ENCODE data around the gene MYO18B. TPM values are rescaled to one million over a fixed set of nuclear protein-coding genes. Genes with fewer than 3 reads are reported as not detected.

Gene MYO18B
- total RNA-seq, 4 donors from 2014 or later: under 0.01 to 0.50 (median 0.13) TPM

- Histone ChIP-seq H3K9me3 (peaks cover 0 to 3% (median 0%) of the 10 kb centered on the region in 4 donors), H3K27ac (replicated peaks in 1 of 4) (no peak overlapping the region), H3K27me3 (peaks cover 0 to 25% (median 3%) of the 10 kb centered on the region in 4 donors), H3K4me1 (no peaks in the 10 kb centered on the region), H3K36me3 (peaks cover 0 to 66% (median 0%) of the 10 kb centered on the region in 4 donors), H3K4me3 (no peak overlapping the region)
- DNase-seq (ENCODE audit: extremely low spot score): no peak
- TF ChIP-seq EP300 (IDR thresholded peaks at IDR 0.05) (no peak), POLR2A (IDR thresholded peaks at IDR 0.05; ENCODE audit: low read depth) (no peak), POLR2AphosphoS5 (IDR thresholded peaks at IDR 0.05) (no peak), CTCF (IDR thresholded peaks at IDR 0.05) (no peak)
- 64% methylated on average over 11 of the region's 11 CpGs for WGBS
- intact Hi-C loops (cut with DNase I): no loop called here
These were observed 156.8 kb downstream of the MYO18B start for GRCh38 chr22:25898707-25899365.

- H3K36me3 ChIP-seq: peaks cover 0 to 73% (median 0%) of the 10 kb centered on the region in 4 donors
- no peak for DNase-seq (ENCODE audit: extremely low spot score)
- intact Hi-C loops (cut with DNase I): no loop called here
- H3K27ac ChIP-seq (replicated peaks in 1 of 4): no peak overlapping the region
- H3K27me3 ChIP-seq: peaks cover 0 to 24% (median 3%) of the 10 kb centered on the region in 4 donors
- H3K9me3 ChIP-seq: peaks cover 0 to 3% (median 0%) of the 10 kb centered on the region in 4 donors
- no peaks in the 10 kb centered on the region for H3K4me1 ChIP-seq
- TF ChIP-seq EP300 (IDR thresholded peaks at IDR 0.05) (no peak), POLR2A (IDR thresholded peaks at IDR 0.05; ENCODE audit: low read depth) (no peak), CTCF (IDR thresholded peaks at IDR 0.05) (no peak), POLR2AphosphoS5 (IDR thresholded peaks at IDR 0.05) (no peak)
- no peak overlapping the region for H3K4me3 ChIP-seq
- 91% methylated on average over 1 of the region's 1 CpG for WGBS
These were observed 157.6 kb downstream of the MYO18B start for GRCh38 chr22:25899566-25899965.

- WGBS: 98% methylated on average over 3 of the region's 3 CpGs
- intact Hi-C loops (cut with DNase I): no loop called here
- no peak for DNase-seq (ENCODE audit: extremely low spot score)
- H3K36me3 ChIP-seq: peaks cover 0 to 67% (median 0%) of the 10 kb centered on the region in 4 donors
- H3K4me1 ChIP-seq: no peaks in the 10 kb centered on the region
- TF ChIP-seq CTCF (IDR thresholded peaks at IDR 0.05) (no peak), POLR2A (IDR thresholded peaks at IDR 0.05; ENCODE audit: low read depth) (no peak), EP300 (IDR thresholded peaks at IDR 0.05) (no peak), POLR2AphosphoS5 (IDR thresholded peaks at IDR 0.05) (no peak)
- H3K27ac ChIP-seq (replicated peaks in 1 of 4): no peak overlapping the region
- H3K4me3 ChIP-seq: no peak overlapping the region
- H3K9me3 ChIP-seq: peaks cover 0 to 3% (median 0%) of the 10 kb centered on the region in 4 donors
- peaks cover 0 to 18% (median 3%) of the 10 kb centered on the region in 4 donors for H3K27me3 ChIP-seq
These were observed 158.4 kb downstream of the MYO18B start for GRCh38 chr22:25900390-25900789.

DNA sequence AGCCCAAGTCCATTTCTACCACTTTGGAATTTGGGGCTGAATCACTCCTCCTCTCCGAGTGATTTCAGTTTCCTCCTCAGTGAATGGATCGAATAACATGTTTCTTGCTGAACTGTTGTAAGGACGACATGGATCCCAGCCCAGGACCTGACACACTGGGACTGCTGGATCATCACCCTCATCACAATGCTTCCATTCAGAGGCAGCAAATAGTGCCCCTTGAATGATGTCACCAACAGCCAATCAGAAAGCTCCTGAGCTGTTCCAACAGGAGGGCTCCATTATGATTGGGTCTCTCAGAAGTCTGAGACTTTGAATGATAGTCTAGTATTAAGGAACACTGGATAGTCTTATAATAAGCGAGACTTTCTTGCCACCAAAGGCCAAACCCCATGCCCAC is 158.9 kb downstream of the MYO18B start:
- H3K27me3 ChIP-seq: peaks cover 0 to 18% (median 3%) of the 10 kb centered on the region in 4 donors
- no peak for TF ChIP-seq CTCF (IDR thresholded peaks at IDR 0.05)
- no peak for TF ChIP-seq POLR2A (IDR thresholded peaks at IDR 0.05; ENCODE audit: low read depth)
- TF ChIP-seq POLR2AphosphoS5 (IDR thresholded peaks at IDR 0.05): no peak
- TF ChIP-seq EP300 (IDR thresholded peaks at IDR 0.05): no peak
- 70% methylated on average over 4 of the region's 4 CpGs for WGBS
- peaks cover 0 to 66% (median 0%) of the 10 kb centered on the region in 4 donors for H3K36me3 ChIP-seq
- no peak overlapping the region for H3K27ac ChIP-seq (replicated peaks in 1 of 4)
- H3K9me3 ChIP-seq: peaks cover 0 to 2% (median 0%) of the 10 kb centered on the region in 4 donors
- intact Hi-C loops (cut with DNase I): no loop called here
- H3K4me3 ChIP-seq: no peak overlapping the region
- DNase-seq (ENCODE audit: extremely low spot score): no peak
- no peaks in the 10 kb centered on the region for H3K4me1 ChIP-seq

Measured in esophagus muscularis mucosa (tissue), 4 donors.